CD8-positive, alpha-beta memory T cell (primary cell): Measurements from ENCODE around the gene LPP. TPM values are rescaled to one million over a fixed set of nuclear protein-coding genes. Genes with fewer than 3 reads are reported as not detected.

Experiments used
- CTCF ChIA-PET: fragments of 350-600 bp; sonication (Branson Sonifier 250); formaldehyde crosslinking; loops from one replicate; lab custom pipeline; 2021; ENCODE audit warnings: antibody characterized with exemption; lab: Charles Lee
- POLR2A ChIA-PET: fragments of 350-600 bp; sonication (Branson Sonifier 250); formaldehyde crosslinking; loops from one replicate; lab custom pipeline; 2021; ENCODE audit warnings: antibody characterized with exemption; lab: Charles Lee
- DNase-seq, 5 donors: peaks; one replicate each; pipeline versions ENCODE4 v3.0.0 to v3.0.0-alpha.2; 2020 to 2022; ENCODE audit warnings: mixed read lengths in 1 of 5
- H3K27ac ChIP-seq: one replicate; pipeline ENCODE4 v1.7.0; 2013; ENCODE audit warnings: low read depth, mild to moderate bottlenecking, low read length, moderate library complexity
- H3K27me3 ChIP-seq: 2 replicates; pipeline ENCODE4 v1.7.0; 2013; ENCODE audit warnings: low read length, mild to moderate bottlenecking; ENCODE audit not compliant: insufficient read depth, poor library complexity, severe bottlenecking
- H3K36me3 ChIP-seq: 2 replicates; pipeline ENCODE4 v1.7.0; 2013; ENCODE audit warnings: mild to moderate bottlenecking, low read length, moderate library complexity; ENCODE audit not compliant: insufficient read depth
- H3K4me1 ChIP-seq: 2 replicates; pipeline ENCODE4 v1.7.0; 2013; ENCODE audit warnings: mild to moderate bottlenecking, low read length, moderate library complexity; ENCODE audit not compliant: insufficient read depth
- H3K4me3 ChIP-seq: 2 replicates; pipeline ENCODE4 v1.7.0; 2013; ENCODE audit warnings: mild to moderate bottlenecking, low read length
- H3K9me3 ChIP-seq: 2 replicates; pipeline ENCODE4 v1.7.0; 2013; ENCODE audit warnings: mild to moderate bottlenecking, low read length
- H3K27ac Mint-ChIP-seq, 8 donors: one replicate each; pipeline ENCODE4 v1.8.0; 2020 to 2021; ENCODE audit warnings: mixed read lengths in 8 of 8, mild to moderate bottlenecking in 6 of 8, inconsistent platforms in 3 of 8, moderate library complexity in 3 of 8
- H3K27me3 Mint-ChIP-seq, 2 donors: one replicate each; pipeline ENCODE4 v1.8.0; 2020 to 2021; ENCODE audit warnings: mixed read lengths in 2 of 2, mild to moderate bottlenecking in 1 of 2, moderate library complexity in 1 of 2
- H3K36me3 Mint-ChIP-seq, 3 donors: one replicate each; pipeline ENCODE4 v1.8.0; 2020 to 2021; ENCODE audit warnings: mixed read lengths in 3 of 3, inconsistent platforms in 1 of 3, mild to moderate bottlenecking in 1 of 3
- H3K4me1 Mint-ChIP-seq, 3 donors: one replicate each; pipeline ENCODE4 v1.8.0; 2020 to 2021; ENCODE audit warnings: mixed read lengths in 3 of 3, inconsistent platforms in 1 of 3, mild to moderate bottlenecking in 1 of 3
- H3K4me3 Mint-ChIP-seq, 7 donors: one replicate each; pipeline ENCODE4 v1.8.0; 2020 to 2021; ENCODE audit warnings: mixed read lengths in 7 of 7, mild to moderate bottlenecking in 6 of 7, moderate library complexity in 4 of 7, inconsistent platforms in 2 of 7
- H3K9me3 Mint-ChIP-seq, 5 donors: one replicate each; pipeline ENCODE4 v1.8.0; 2020 to 2022; ENCODE audit warnings: mixed read lengths in 5 of 5, mild to moderate bottlenecking in 3 of 5, moderate library complexity in 2 of 5, inconsistent platforms in 1 of 5
- polyA plus RNA-seq: library from polyadenylated mRNA; unstranded; fragments of 300-500 nt; fragmentation: Illumina TruSeq; gene quantifications from one replicate; pipeline ENCODE4 v1.2.3, GENCODE V29; 2021
- total RNA-seq, 2 experiments: library from RNA; stranded (reverse); gene quantifications; one replicate each; pipeline ENCODE4 v1.2.3, GENCODE V29; 2021

Gene LPP
- total and polyA plus RNA-seq, 3 experiments from 2014 or later = 13.4 to 23.5 (median 18.0) TPM

- no peaks in the 10 kb centered on the region for H3K36me3 ChIP-seq
- H3K27ac Mint-ChIP-seq = no peak overlapping the region
- H3K36me3 Mint-ChIP-seq = peaks cover 7 to 25% (median 8%) of the 10 kb centered on the region in 3 donors
- no peaks in the 10 kb centered on the region for H3K4me1 ChIP-seq
- H3K27ac ChIP-seq = no peak overlapping the region
- no peak overlapping the region for H3K4me3 Mint-ChIP-seq
- H3K9me3 ChIP-seq = peaks cover 6% of the 10 kb centered on the region
- no peaks in the 10 kb centered on the region for H3K27me3 ChIP-seq
- no peaks in the 10 kb centered on the region for H3K27me3 Mint-ChIP-seq
- ChIA-PET POLR2A (no interaction called here), CTCF (no interaction called here)
- no peak for DNase-seq
- no peak overlapping the region for H3K4me3 ChIP-seq
- H3K9me3 Mint-ChIP-seq = peaks cover 8 to 13% (median 9%) of the 10 kb centered on the region in 5 donors
- peaks cover 0 to 4% (median 0%) of the 10 kb centered on the region in 3 donors for H3K4me1 Mint-ChIP-seq
Observed at GRCh38 chr3:188802645-188803044, 648.7 kb downstream of the LPP start.

GRCh38 chr3:188807006-188807405 lies 653.0 kb downstream of the LPP start:
- H3K4me1 Mint-ChIP-seq = peaks cover 1 to 7% (median 5%) of the 10 kb centered on the region in 3 donors
- peaks cover 4 to 48% (median 15%) of the 10 kb centered on the region in 3 donors for H3K36me3 Mint-ChIP-seq
- no peaks in the 10 kb centered on the region for H3K36me3 ChIP-seq
- no peak overlapping the region for H3K27ac ChIP-seq
- H3K27ac Mint-ChIP-seq = no peak overlapping the region
- no peaks in the 10 kb centered on the region for H3K27me3 ChIP-seq
- CTCF ChIA-PET = no interaction called here
- H3K4me3 ChIP-seq = no peak overlapping the region
- DNase-seq = no peak
- POLR2A ChIA-PET = no interaction called here
- no peak overlapping the region for H3K4me3 Mint-ChIP-seq
- H3K27me3 Mint-ChIP-seq = peaks cover 0 to 3% of the 10 kb centered on the region in 2 donors
- peaks cover 12% of the 10 kb centered on the region for H3K9me3 ChIP-seq
- no peaks in the 10 kb centered on the region for H3K4me1 ChIP-seq
- peaks cover 11 to 28% (median 24%) of the 10 kb centered on the region in 5 donors for H3K9me3 Mint-ChIP-seq

- ChIA-PET POLR2A (no interaction called here), CTCF (no interaction called here)
- Histone ChIP-seq H3K9me3 (peaks cover 9% of the 10 kb centered on the region), H3K4me1 (no peaks in the 10 kb centered on the region), H3K4me3 (no peak overlapping the region), H3K36me3 (no peaks in the 10 kb centered on the region), H3K27ac (no peak overlapping the region), H3K27me3 (no peaks in the 10 kb centered on the region)
- no peak for DNase-seq
- peaks cover 1 to 9% (median 3%) of the 10 kb centered on the region in 3 donors for H3K4me1 Mint-ChIP-seq
- H3K27me3 Mint-ChIP-seq = peaks cover 0 to 3% of the 10 kb centered on the region in 2 donors
- H3K27ac Mint-ChIP-seq = no peak overlapping the region
- peaks cover 7 to 24% (median 20%) of the 10 kb centered on the region in 5 donors for H3K9me3 Mint-ChIP-seq
- peaks cover 2 to 27% (median 12%) of the 10 kb centered on the region in 3 donors for H3K36me3 Mint-ChIP-seq
- no peak overlapping the region for H3K4me3 Mint-ChIP-seq
Observed at GRCh38 chr3:188812198-188812597, 658.2 kb downstream of the LPP start.

GRCh38 chr3:188814581-188814980 lies 660.6 kb downstream of the LPP start:
- Mint-ChIP-seq H3K27me3 (no peaks in the 10 kb centered on the region), H3K36me3 (peaks cover 0 to 4% (median 0%) of the 10 kb centered on the region in 3 donors), H3K4me1 (peaks cover 0 to 9% (median 0%) of the 10 kb centered on the region in 3 donors), H3K27ac (peak overlapping the region in 1 of 8 donors; percentile 50), H3K4me3 (no peak overlapping the region), H3K9me3 (peaks cover 0 to under 1% (median 0%) of the 10 kb centered on the region in 5 donors)
- POLR2A ChIA-PET = no interaction called here
- CTCF ChIA-PET = no interaction called here
- Histone ChIP-seq H3K4me3 (no peak overlapping the region), H3K27me3 (no peaks in the 10 kb centered on the region), H3K36me3 (no peaks in the 10 kb centered on the region), H3K4me1 (no peaks in the 10 kb centered on the region), H3K27ac (no peak overlapping the region), H3K9me3 (no peaks in the 10 kb centered on the region)
- no peak for DNase-seq

- Histone ChIP-seq H3K4me3 (no peak overlapping the region), H3K9me3 (no peaks in the 10 kb centered on the region), H3K36me3 (no peaks in the 10 kb centered on the region), H3K27ac (no peak overlapping the region), H3K27me3 (no peaks in the 10 kb centered on the region), H3K4me1 (no peaks in the 10 kb centered on the region)
- Mint-ChIP-seq H3K27ac (no peak overlapping the region), H3K4me1 (peaks cover 0 to 4% (median 0%) of the 10 kb centered on the region in 3 donors), H3K36me3 (no peaks in the 10 kb centered on the region), H3K4me3 (no peak overlapping the region), H3K9me3 (no peaks in the 10 kb centered on the region), H3K27me3 (no peaks in the 10 kb centered on the region)
- DNase-seq = no peak
- POLR2A ChIA-PET = no interaction called here
- CTCF ChIA-PET = no interaction called here
Observed at GRCh38 chr3:188817103-188817934, 663.4 kb downstream of the LPP start.

- Histone ChIP-seq H3K4me1 (no peaks in the 10 kb centered on the region), H3K27me3 (no peaks in the 10 kb centered on the region), H3K36me3 (no peaks in the 10 kb centered on the region), H3K4me3 (no peak overlapping the region), H3K9me3 (no peaks in the 10 kb centered on the region), H3K27ac (no peak overlapping the region)
- Mint-ChIP-seq H3K27ac (no peak overlapping the region), H3K4me1 (peaks cover 0 to 4% (median 0%) of the 10 kb centered on the region in 3 donors), H3K27me3 (no peaks in the 10 kb centered on the region), H3K4me3 (no peak overlapping the region), H3K36me3 (no peaks in the 10 kb centered on the region), H3K9me3 (no peaks in the 10 kb centered on the region)
- CTCF ChIA-PET = no interaction called here
- DNase-seq = no peak
- POLR2A ChIA-PET = no interaction called here
Observed at GRCh38 chr3:188817935-188818269, 663.9 kb downstream of the LPP start.

- ChIA-PET POLR2A (no interaction called here), CTCF (interaction anchor here (1.9 kb wide), 1 partner anchor 1078 kb away, joined by 5 read pairs; no protein-coding TSS in a partner anchor)
- H3K9me3 ChIP-seq = no peaks in the 10 kb centered on the region
- no peak for DNase-seq
- no peaks in the 10 kb centered on the region for H3K27me3 Mint-ChIP-seq
- no peaks in the 10 kb centered on the region for H3K27me3 ChIP-seq
- no peaks in the 10 kb centered on the region for H3K4me1 ChIP-seq
- H3K4me1 Mint-ChIP-seq = peaks cover 0 to 4% (median 0%) of the 10 kb centered on the region in 3 donors
- H3K4me3 Mint-ChIP-seq = no peak overlapping the region
- no peak overlapping the region for H3K4me3 ChIP-seq
- no peak overlapping the region for H3K27ac Mint-ChIP-seq
- no peak overlapping the region for H3K27ac ChIP-seq
- H3K9me3 Mint-ChIP-seq = no peaks in the 10 kb centered on the region
- H3K36me3 ChIP-seq = no peaks in the 10 kb centered on the region
- H3K36me3 Mint-ChIP-seq = no peaks in the 10 kb centered on the region
Observed at GRCh38 chr3:188818282-188818681, 664.3 kb downstream of the LPP start.

- CTCF ChIA-PET = interaction anchor here (1.9 kb wide), 1 partner anchor 1079 kb away, joined by 5 read pairs; no protein-coding TSS in a partner anchor
Observed at GRCh38 chr3:188819939-188820338, 666.0 kb downstream of the LPP start.

More at GRCh38 chr3:188819939-188820338, 666.0 kb downstream of the LPP start:
- no peaks in the 10 kb centered on the region for H3K27me3 ChIP-seq
- no peak overlapping the region for H3K27ac ChIP-seq
- Mint-ChIP-seq H3K4me1 (no peaks in the 10 kb centered on the region), H3K36me3 (no peaks in the 10 kb centered on the region), H3K4me3 (no peak overlapping the region), H3K27ac (no peak overlapping the region), H3K9me3 (no peaks in the 10 kb centered on the region), H3K27me3 (no peaks in the 10 kb centered on the region)
- no peak overlapping the region for H3K4me3 ChIP-seq
- no peak for DNase-seq
- POLR2A ChIA-PET = no interaction called here
- no peaks in the 10 kb centered on the region for H3K4me1 ChIP-seq
- H3K36me3 ChIP-seq = no peaks in the 10 kb centered on the region
- H3K9me3 ChIP-seq = no peaks in the 10 kb centered on the region
